OCI-LY7 (cell line): ENCODE results near the gene PLPP4. TPM values are rescaled to one million over a fixed set of nuclear protein-coding genes. Genes with fewer than 3 reads are reported as not detected.

Experiments used
- BruUV-seq: library from RNA; stranded (reverse); fragments of 400-500 nt; replicated peaks from 2 replicates; lab custom pipeline; 2021; lab: Mats Ljungman, UMichigan
- CTCF ChIA-PET: fragments of 300-600 bp; sonication (Branson Sonifier 250); formaldehyde crosslinking; loops from one replicate; lab custom pipeline; 2022; ENCODE audit warnings: antibody characterized with exemption; ENCODE audit not compliant: unreplicated experiment; lab: Charles Lee
- POLR2A ChIA-PET: fragments of 300-600 bp; sonication (Branson Sonifier 250); formaldehyde crosslinking; loops from one replicate; lab custom pipeline; 2022; ENCODE audit warnings: antibody characterized with exemption; lab: Charles Lee
- DNase-seq: peaks from one replicate; pipeline ENCODE4 v3.0.0-alpha.2; 2015; ENCODE audit warnings: low spot score
- H2AFZ ChIP-seq: fragments of 200-600 bp; sonication (generic), shearing (Covaris generic); 2 replicates; pipeline ENCODE4 v1.6.1; 2014; ENCODE audit warnings: mild to moderate bottlenecking, antibody characterized with exemption, low read length, moderate library complexity
- H3K27ac ChIP-seq: fragments of 200-600 bp; sonication (generic); 2 replicates; pipeline ENCODE4 v1.5.1; 2014; ENCODE audit warnings: mixed run types, low read depth, mild to moderate bottlenecking, moderate library complexity, low read length, inconsistent platforms; ENCODE audit not compliant: poor library complexity, severe bottlenecking
- H3K36me3 ChIP-seq: fragments of 200-600 bp; sonication (generic); 2 replicates; pipeline ENCODE4 v1.6.1; 2014; ENCODE audit warnings: mild to moderate bottlenecking, antibody characterized with exemption, low read length, moderate library complexity, mixed read lengths; ENCODE audit not compliant: insufficient read depth
- H3K4me1 ChIP-seq: fragments of 200-600 bp; sonication (generic); 2 replicates; pipeline ENCODE4 v1.5.1; 2014; ENCODE audit warnings: mild to moderate bottlenecking, low read length; ENCODE audit not compliant: insufficient read depth, poor library complexity, severe bottlenecking
- H3K4me2 ChIP-seq: fragments of 200-600 bp; sonication (generic); 2 replicates; pipeline ENCODE4 v1.6.1; 2014; ENCODE audit warnings: mild to moderate bottlenecking, low read length
- H3K4me3 ChIP-seq: fragments of 200-600 bp; sonication (generic); 2 replicates; pipeline ENCODE4 v1.5.1; 2014; ENCODE audit warnings: mild to moderate bottlenecking, low read depth, low read length; ENCODE audit not compliant: poor library complexity, severe bottlenecking
- H3K79me2 ChIP-seq: fragments of 200-600 bp; sonication (generic); 2 replicates; pipeline ENCODE4 v1.6.1; 2016; ENCODE audit warnings: low read depth, mild to moderate bottlenecking, low read length, moderate library complexity, mixed read lengths; ENCODE audit not compliant: insufficient read depth
- H3K9me2 ChIP-seq: fragments of 200-600 bp; sonication (generic); 2 replicates; pipeline ENCODE4 v1.6.1; 2016; ENCODE audit warnings: mild to moderate bottlenecking, low read length, mixed read lengths; ENCODE audit not compliant: insufficient read depth
- H3K9me3 ChIP-seq: fragments of 200-600 bp; sonication (generic); 2 replicates; pipeline ENCODE4 v1.6.1; 2014; ENCODE audit warnings: mild to moderate bottlenecking, mixed run types, low read length, mixed read lengths
- H4K20me1 ChIP-seq: fragments of 200-600 bp; sonication (generic); 2 replicates; pipeline ENCODE4 v1.6.1; 2014; ENCODE audit warnings: mild to moderate bottlenecking, antibody characterized with exemption, low read length, moderate library complexity, mixed read lengths; ENCODE audit not compliant: insufficient read depth
- CTCF ChIP-seq: fragments of 200-600 bp; sonication (generic); conservative IDR thresholded peaks from 2 replicates; pipeline ENCODE4 v1.5.1; 2014; ENCODE audit warnings: mild to moderate bottlenecking, antibody characterized with exemption, low read length, moderate library complexity, mixed read lengths
- EZH2phosphoT487 ChIP-seq: fragments of 200-600 bp; sonication (generic); IDR thresholded peaks from 2 replicates; pipeline ENCODE4 v1.6.1; 2018; ENCODE audit warnings: low read depth, borderline replicate concordance, mild to moderate bottlenecking, mixed run types, antibody characterized with exemption, low read length, moderate library complexity, mixed read lengths
- intact Hi-C: fragments of 100-400 bp; cut with micrococcal nuclease; formaldehyde crosslinking; loops from one replicate; pipeline ENCODE4 v1.10.0; 2022; ENCODE audit not compliant: unreplicated experiment
- total RNA-seq, 2 experiments: library from RNA; depleted of rRNA in 1 of 2; stranded (reverse); fragments of >200 nt in 1 of 2; shearing (Covaris generic) in 1 of 2; gene quantifications; 2 replicates each; pipeline ENCODE4 v1.2.3, GENCODE V29; 2014 to 2022

PLPP4 gene
- total RNA-seq, 2 experiments from 2014 or later: not detected

DNA sequence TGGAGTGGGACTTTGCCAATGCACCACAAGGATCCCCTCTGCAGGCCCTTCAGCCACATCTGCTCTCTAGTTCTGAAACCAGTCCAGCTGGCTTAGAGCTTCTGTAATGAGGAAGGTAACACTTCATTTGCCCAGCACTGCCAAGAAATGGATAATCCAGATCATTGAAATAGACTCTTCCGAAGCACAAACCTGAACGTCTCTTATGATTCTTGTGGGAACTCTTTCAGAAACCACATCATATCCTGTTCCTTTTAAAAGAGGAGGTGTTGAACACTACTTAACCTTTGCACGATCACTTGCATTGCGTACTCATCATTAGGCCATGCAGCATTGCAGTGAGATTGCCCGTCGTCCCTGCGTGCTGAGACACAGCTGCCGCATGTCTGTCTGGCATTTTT lies 25.8 kb upstream of the PLPP4 start:
- no peak overlapping the region for H2AFZ ChIP-seq
- no peak overlapping the region for H3K4me2 ChIP-seq
- ChIA-PET CTCF (no interaction called here), POLR2A (no interaction called here)
- no peaks in the 10 kb centered on the region for H4K20me1 ChIP-seq
- H3K36me3 ChIP-seq: no peaks in the 10 kb centered on the region
- intact Hi-C loops: no loop called here
- no peaks in the 10 kb centered on the region for H3K79me2 ChIP-seq
- H3K4me3 ChIP-seq: no peak overlapping the region
- no peak for DNase-seq
- TF ChIP-seq EZH2phosphoT487 (no peak), CTCF (no peak)
- H3K9me2 ChIP-seq: no peaks in the 10 kb centered on the region
- no peak overlapping the region for H3K27ac ChIP-seq
- H3K9me3 ChIP-seq: no peaks in the 10 kb centered on the region
- no peaks in the 10 kb centered on the region for H3K4me1 ChIP-seq
- BruUV-seq: no TSS peak

- Histone ChIP-seq H3K4me3 (no peak overlapping the region), H3K9me2 (no peaks in the 10 kb centered on the region), H3K36me3 (no peaks in the 10 kb centered on the region), H4K20me1 (no peaks in the 10 kb centered on the region), H3K4me2 (no peak overlapping the region), H3K9me3 (no peaks in the 10 kb centered on the region), H3K27ac (no peak overlapping the region), H2AFZ (no peak overlapping the region), H3K79me2 (no peaks in the 10 kb centered on the region), H3K4me1 (no peaks in the 10 kb centered on the region)
- no TSS peak for BruUV-seq
- intact Hi-C loops: no loop called here
- POLR2A ChIA-PET: no interaction called here
- CTCF ChIA-PET: no interaction called here
- TF ChIP-seq CTCF: no peak
- no peak for TF ChIP-seq EZH2phosphoT487
- no peak for DNase-seq
These were observed 24.8 kb upstream of the PLPP4 start for GRCh38 chr10:120432209-120432608.

- no peak overlapping the region for H3K4me2 ChIP-seq
- H3K4me1 ChIP-seq: no peaks in the 10 kb centered on the region
- no peaks in the 10 kb centered on the region for H3K36me3 ChIP-seq
- no peak for DNase-seq
- intact Hi-C loops: no loop called here
- no peaks in the 10 kb centered on the region for H3K9me2 ChIP-seq
- BruUV-seq: no TSS peak
- H4K20me1 ChIP-seq: no peaks in the 10 kb centered on the region
- no peak overlapping the region for H3K4me3 ChIP-seq
- ChIA-PET POLR2A (no interaction called here), CTCF (no interaction called here)
- H2AFZ ChIP-seq: no peak overlapping the region
- H3K9me3 ChIP-seq: no peaks in the 10 kb centered on the region
- H3K27ac ChIP-seq: no peak overlapping the region
- no peaks in the 10 kb centered on the region for H3K79me2 ChIP-seq
- TF ChIP-seq CTCF (no peak), EZH2phosphoT487 (no peak)
These were observed 23.9 kb upstream of the PLPP4 start for GRCh38 chr10:120433141-120433540.
